K562 (cell line): ENCODE results near the gene SKOR1. TPM values are rescaled to one million over a fixed set of nuclear protein-coding genes. Genes with fewer than 3 reads are reported as not detected.

Experiments used
- AFF4 ChIP-seq: sonication (generic); formaldehyde crosslinking; IDR thresholded peaks from 2 replicates; pipeline ENCODE4 v1.8.0; 2023; ENCODE audit warnings: mild to moderate bottlenecking, missing genetic modification reagents
- GTF2B ChIP-seq: IDR thresholded peaks from 2 replicates; pipeline ENCODE4 v1.6.1; 2011; ENCODE audit not compliant: insufficient read length; ENCODE audit errors: extremely low read depth
- KAT8 ChIP-seq: fragments of 450-650 bp; IDR thresholded peaks from 2 replicates; pipeline ENCODE4 v1.6.1; 2016; ENCODE audit warnings: low read depth, mild to moderate bottlenecking
- MCM7 ChIP-seq, 2 experiments: fragments of 450-650 bp; IDR thresholded peaks; 2 replicates each; pipeline ENCODE4 v1.6.1; 2016 to 2018
- MEIS2 ChIP-seq: fragments of 450-650 bp; IDR thresholded peaks from 2 replicates; pipeline ENCODE4 v1.6.1; 2014; ENCODE audit warnings: mild to moderate bottlenecking; ENCODE audit not compliant: partially characterized antibody
- NCOA2 ChIP-seq, 2 experiments: fragments of 450-650 bp; IDR thresholded peaks; 2 replicates each; pipeline ENCODE4 v1.6.1; 2018; ENCODE audit warnings: mild to moderate bottlenecking in 2 of 2, moderate library complexity in 1 of 2; ENCODE audit not compliant: partially characterized antibody in 2 of 2
- POLR2A ChIP-seq: fragments of 450-650 bp; conservative IDR thresholded peaks from 2 replicates; pipeline ENCODE4 v1.6.1; 2016
- TRIM25 ChIP-seq: fragments of 450-650 bp; IDR thresholded peaks from 2 replicates; pipeline ENCODE4 v1.7.0; 2016; ENCODE audit warnings: borderline replicate concordance
- ZNF124 ChIP-seq: sonication (generic); formaldehyde crosslinking; IDR thresholded peaks from 2 replicates; pipeline ENCODE4 v1.8.1; 2022; ENCODE audit warnings: missing genetic modification reagents
- ZNF444 ChIP-seq: fragments of 250-450 bp; sonication (Bioruptor Pico); IDR thresholded peaks from 2 replicates; pipeline ENCODE4 v1.4.0; 2020; ENCODE audit warnings: mild to moderate bottlenecking, moderate library complexity
- polyA plus RNA-seq, 8 experiments: library from polyadenylated mRNA; depleted of rRNA in 4 of 8; stranded (reverse) in 5 of 8; unstranded in 3 of 8; fragments of >200 nt; fragmentation: Nextera tagmentation in 2 of 8; fragmentation: Illumina TruSeq in 1 of 8; extraction: Ambion mirVana in 2 of 8; extraction: Trizol in 1 of 8; gene quantifications; 2 replicates each; pipeline versions ENCODE4 v1.2.1 to v1.2.3, GENCODE V29; 2011 to 2014; ENCODE audit warnings: inconsistent platforms in 1 of 8, missing spikeins in 1 of 8
- total RNA-seq, 7 experiments: library from RNA; depleted of rRNA in 6 of 7; stranded (reverse); fragments of >200 nt in 6 of 7; fragmentation: Illumina TruSeq in 2 of 7; extraction: Trizol in 2 of 7; gene quantifications; 2 replicates each; pipeline versions ENCODE4 v1.2.1 to v1.2.3, GENCODE V29; 2011 to 2021; ENCODE audit warnings: low replicate concordance in 1 of 7

SKOR1 gene
- total and polyA plus RNA-seq, 9 of the 15 experiments (the other 6 are each of a cell fraction or from before 2014, with no cell fraction given): 0.04 to 0.41 (median 0.09) TPM; not detected in 3

GRCh38 chr15:67843571-67844387 is 18.5 kb downstream of the SKOR1 start (continued):
- no peak for TF ChIP-seq GTF2B
- TF ChIP-seq MCM7 (IDR thresholded peaks at IDR 0.05): no peak
- no peak for TF ChIP-seq KAT8
- TF ChIP-seq MEIS2: no peak
- no peak for TF ChIP-seq TRIM25
- TF ChIP-seq AFF4 (CRISPR knock-in tag): no peak
- no peak for TF ChIP-seq NCOA2 (IDR thresholded peaks at IDR 0.05; ENCODE audit: partially characterized antibody in 2 of 2)
- TF ChIP-seq ZNF124 (CRISPR knock-in tag): no peak
- no peak for TF ChIP-seq ZNF444 (CRISPR knock-in tag)
- no peak for TF ChIP-seq POLR2A
